GM12874 (cell line): Measurements from ENCODE around the gene LRBA.

Experiments
- TF ChIP-seq, protein P1 (sequence below): IDR thresholded peaks from 2 replicates; pipeline ENCODE4 v1.5.1; 2011; ENCODE audit warnings: low read depth, mild to moderate bottlenecking, control low read depth, low read length, moderate library complexity; ENCODE audit not compliant: insufficient read depth

The LRBA gene

DNA sequence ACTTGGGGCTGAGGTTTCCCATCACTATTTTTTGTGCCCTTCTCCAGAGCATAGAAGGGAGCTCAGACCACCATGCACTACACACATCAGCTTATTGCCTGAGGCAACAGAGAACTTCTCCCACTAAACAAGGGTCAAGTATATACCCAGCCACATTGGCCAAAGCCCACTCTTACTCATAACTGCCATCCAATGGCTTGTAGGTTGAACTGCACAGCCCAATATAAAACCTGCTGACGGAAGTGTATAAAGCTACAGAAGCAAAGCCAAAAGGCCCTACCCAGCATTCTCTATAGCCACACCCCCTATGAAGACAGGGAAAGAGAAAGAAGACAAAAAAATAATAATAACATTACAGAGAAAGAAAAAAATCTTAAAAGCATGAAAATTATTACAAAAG is 139.7 kb downstream of the LRBA start:
- TF ChIP-seq, protein P1, sequence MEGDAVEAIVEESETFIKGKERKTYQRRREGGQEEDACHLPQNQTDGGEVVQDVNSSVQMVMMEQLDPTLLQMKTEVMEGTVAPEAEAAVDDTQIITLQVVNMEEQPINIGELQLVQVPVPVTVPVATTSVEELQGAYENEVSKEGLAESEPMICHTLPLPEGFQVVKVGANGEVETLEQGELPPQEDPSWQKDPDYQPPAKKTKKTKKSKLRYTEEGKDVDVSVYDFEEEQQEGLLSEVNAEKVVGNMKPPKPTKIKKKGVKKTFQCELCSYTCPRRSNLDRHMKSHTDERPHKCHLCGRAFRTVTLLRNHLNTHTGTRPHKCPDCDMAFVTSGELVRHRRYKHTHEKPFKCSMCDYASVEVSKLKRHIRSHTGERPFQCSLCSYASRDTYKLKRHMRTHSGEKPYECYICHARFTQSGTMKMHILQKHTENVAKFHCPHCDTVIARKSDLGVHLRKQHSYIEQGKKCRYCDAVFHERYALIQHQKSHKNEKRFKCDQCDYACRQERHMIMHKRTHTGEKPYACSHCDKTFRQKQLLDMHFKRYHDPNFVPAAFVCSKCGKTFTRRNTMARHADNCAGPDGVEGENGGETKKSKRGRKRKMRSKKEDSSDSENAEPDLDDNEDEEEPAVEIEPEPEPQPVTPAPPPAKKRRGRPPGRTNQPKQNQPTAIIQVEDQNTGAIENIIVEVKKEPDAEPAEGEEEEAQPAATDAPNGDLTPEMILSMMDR: no peak

DNA sequence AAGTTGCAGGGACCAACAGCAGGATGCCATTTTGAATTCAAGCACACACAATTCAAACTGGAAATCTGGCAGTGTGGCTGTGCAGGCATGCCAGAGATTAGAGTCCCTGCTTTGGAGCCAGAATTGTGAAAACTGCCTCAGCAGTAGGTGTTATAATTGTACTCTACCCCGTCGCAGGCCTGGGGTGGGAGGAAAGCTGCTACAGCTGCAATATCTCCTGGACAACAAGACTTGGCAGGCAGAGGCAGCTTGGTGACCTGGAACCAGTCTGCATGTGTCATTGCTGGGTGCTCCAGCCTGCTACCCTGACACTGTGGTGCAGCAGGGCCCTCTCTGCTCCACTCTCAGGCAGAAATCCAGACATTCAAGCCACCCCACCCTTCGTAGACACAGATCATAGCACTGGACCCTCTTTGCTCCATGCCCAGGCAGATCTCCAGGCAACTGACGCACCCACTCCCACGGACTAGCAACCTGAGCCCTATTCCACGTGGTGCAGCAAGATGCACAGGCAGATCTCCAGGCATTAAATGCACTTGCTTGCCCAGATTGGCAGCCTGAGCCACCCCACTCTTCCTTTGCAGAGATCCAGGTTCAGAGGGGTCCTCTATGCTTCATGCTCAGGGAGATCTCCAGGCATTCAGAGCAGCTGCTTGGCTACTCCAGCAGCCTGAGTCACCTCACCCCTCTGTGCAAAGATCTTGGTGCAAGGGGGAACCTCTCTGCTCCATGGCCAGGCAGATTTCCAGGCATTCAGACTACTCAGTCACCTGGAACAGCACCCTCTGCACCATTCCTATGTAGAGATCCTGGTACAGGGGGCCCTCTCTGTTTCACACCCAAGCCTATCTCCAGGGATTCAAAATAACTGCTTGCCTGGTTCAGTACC is 140.5 kb downstream of the LRBA start:
- TF ChIP-seq, protein P1: no peak

GRCh38 chr4:150867148-150867547 is 147.9 kb downstream of the LRBA start:
- TF ChIP-seq, protein P1: peak; percentile 34; the same call in 1 of the 2 replicates

DNA sequence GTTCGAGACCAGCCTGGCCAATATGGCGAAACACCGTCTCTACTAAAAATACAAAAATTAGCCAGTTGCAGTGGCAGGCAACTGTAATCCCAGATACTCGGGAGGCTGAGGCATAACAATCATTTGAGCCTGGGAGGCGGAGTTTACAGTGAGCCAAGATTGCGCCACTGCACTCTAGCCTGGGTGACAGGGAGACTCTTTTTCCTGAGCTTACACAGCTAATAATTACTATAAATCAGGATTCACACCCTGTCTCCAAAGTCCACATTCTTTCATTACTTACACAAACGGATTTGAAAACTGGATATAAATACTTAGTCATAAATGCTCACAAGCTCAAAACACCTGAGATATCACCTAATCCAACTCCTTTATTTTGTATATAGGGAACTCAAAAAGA is 151.6 kb downstream of the LRBA start:
- TF ChIP-seq, protein P1: no peak

DNA sequence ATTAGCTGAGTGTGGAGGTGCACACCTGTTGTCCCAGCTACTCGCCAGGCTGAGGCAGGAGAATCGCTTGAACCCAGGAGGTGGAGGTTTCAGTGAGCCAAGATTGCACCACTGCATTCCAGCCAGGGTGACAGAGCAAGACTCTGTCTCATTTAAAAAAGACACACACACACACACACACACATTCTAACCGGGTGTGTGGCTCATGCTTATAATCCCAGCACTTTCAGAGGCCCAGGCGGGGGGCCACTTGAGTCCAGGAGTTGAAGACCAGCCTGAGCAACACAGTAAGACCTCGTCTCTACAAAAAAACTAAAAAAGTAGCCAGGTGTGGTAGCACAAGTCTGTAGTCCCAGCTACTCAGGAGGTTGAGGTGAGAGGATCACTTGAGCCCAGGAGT is 152.3 kb downstream of the LRBA start:
- TF ChIP-seq, protein P1: no peak

DNA sequence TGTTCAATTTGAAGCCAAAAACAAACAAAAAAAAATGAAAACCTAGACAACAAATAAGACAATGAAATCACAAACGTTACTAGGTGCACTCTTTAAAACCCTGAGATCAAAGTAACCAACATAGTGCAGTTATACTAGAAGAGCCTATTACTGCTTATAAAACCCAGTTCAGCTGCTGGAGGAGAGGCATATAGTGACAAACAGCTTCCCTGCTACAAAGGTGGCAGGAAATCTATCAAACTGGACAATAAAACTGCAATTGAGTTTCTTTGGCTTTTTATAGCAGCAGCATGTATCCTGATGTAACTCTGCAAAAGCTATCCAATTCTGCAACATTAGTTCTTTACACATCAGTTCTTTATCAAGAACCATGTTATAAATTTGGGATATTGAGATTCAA is 155.6 kb downstream of the LRBA start:
- TF ChIP-seq, protein P1: no peak

DNA sequence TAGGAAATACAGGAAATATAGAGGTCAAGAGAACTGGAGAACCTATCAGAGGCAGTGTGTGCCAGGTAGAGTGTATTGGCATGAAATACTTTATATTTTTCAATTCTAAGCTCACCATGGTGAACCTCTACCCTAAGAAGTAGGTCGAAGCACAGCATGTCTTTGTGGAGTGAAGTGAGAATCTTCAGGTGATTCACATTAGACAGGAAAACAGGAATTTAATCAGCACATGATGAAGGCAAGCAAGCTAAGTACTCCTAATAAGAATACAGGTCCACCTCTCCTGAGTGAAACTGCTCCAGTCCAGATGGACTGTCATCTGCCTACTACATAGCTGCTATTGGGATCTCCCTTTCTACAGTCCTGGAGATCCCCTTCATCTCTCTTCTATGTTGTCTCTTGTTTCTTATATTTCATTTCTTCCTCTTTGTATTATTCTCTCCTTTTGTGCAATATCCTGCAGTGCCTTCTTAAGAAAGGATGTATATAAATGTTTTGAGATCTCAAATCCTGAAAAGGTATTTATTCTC is 159.0 kb downstream of the LRBA start:
- TF ChIP-seq, protein P1: no peak
